GM12874 (cell line): Measurements from ENCODE around the gene CEP85.

ENCODE experiments used
- TF ChIP-seq, protein P1 (sequence below): IDR thresholded peaks from 2 replicates; pipeline ENCODE4 v1.5.1; 2011; ENCODE audit warnings: low read depth, mild to moderate bottlenecking, control low read depth, low read length, moderate library complexity; ENCODE audit not compliant: insufficient read depth

The CEP85 gene

GRCh38 chr1:26224606-26225005, 9.4 kb upstream of the CEP85 start:
- TF ChIP-seq, protein P1, sequence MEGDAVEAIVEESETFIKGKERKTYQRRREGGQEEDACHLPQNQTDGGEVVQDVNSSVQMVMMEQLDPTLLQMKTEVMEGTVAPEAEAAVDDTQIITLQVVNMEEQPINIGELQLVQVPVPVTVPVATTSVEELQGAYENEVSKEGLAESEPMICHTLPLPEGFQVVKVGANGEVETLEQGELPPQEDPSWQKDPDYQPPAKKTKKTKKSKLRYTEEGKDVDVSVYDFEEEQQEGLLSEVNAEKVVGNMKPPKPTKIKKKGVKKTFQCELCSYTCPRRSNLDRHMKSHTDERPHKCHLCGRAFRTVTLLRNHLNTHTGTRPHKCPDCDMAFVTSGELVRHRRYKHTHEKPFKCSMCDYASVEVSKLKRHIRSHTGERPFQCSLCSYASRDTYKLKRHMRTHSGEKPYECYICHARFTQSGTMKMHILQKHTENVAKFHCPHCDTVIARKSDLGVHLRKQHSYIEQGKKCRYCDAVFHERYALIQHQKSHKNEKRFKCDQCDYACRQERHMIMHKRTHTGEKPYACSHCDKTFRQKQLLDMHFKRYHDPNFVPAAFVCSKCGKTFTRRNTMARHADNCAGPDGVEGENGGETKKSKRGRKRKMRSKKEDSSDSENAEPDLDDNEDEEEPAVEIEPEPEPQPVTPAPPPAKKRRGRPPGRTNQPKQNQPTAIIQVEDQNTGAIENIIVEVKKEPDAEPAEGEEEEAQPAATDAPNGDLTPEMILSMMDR = no peak

- TF ChIP-seq, protein P1 = no peak
These were observed 8.8 kb upstream of the CEP85 start for GRCh38 chr1:26225033-26225831.

- TF ChIP-seq, protein P1 = 0 out of 2 replicates have a peak, but pooled peaks have one; percentile 20
These were observed 807 bp downstream of the CEP85 start for GRCh38 chr1:26234644-26235370.

GRCh38 chr1:26237230-26237966, 3.4 kb downstream of the CEP85 start:
- TF ChIP-seq, protein P1 = no peak

DNA sequence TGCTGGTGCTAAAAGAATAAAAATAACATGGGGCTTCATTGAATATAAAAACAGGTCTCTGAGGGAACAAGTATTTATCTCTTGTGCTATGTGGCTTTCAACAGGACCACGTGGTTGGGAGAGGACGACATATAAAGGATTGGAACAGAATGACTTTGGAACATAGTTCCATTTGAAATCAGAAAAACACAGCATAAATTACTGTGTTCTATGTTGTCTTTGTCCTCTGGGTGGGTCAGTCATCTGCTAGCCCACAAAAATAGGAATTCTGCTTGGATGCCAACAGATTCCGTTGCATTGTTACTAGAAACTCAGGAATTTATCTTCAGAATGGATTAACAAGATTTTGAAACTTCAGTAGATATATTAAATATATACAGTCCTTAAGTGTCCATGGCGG, 5.9 kb downstream of the CEP85 start:
- TF ChIP-seq, protein P1 = no peak

- TF ChIP-seq, protein P1 = no peak
These were observed 18.7 kb downstream of the CEP85 start for GRCh38 chr1:26252718-26253117.

DNA sequence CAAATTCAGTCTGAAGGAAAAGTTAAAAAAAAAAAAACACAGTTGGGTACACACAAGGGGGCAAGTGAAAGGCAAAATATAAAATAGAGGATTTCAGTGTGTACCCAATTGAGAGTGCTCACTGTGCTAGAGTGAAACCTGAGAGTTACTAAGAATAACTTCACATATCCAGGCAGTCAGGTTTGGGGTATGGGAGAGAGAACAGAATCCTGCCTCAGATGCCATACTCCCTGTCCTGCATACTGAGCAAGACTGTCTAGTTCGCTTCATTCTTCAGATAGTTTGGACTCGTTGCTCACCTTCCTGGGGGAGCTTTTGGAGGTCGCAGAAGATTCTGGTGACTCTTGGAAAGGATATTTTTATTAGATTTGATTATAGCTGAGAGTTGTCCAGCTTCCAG, 20.4 kb downstream of the CEP85 start:
- TF ChIP-seq, protein P1 = no peak
